HG02885 (cell line): Measurements from ENCODE around the gene FBH1.
"Not testable (repeated sequence)": the region's sequence is repeated elsewhere in the genome, so short reads cannot be mapped to it uniquely, and the experiment has no call there.

Experiments used
- ATAC-seq: cut with Tn5 transposase; IDR thresholded peaks from one replicate; pipeline ENCODE4 v1.9.1; 2021; ENCODE audit warnings: mild to moderate bottlenecking; ENCODE audit not compliant: unreplicated experiment, poor library complexity

Gene FBH1

GRCh38 chr10:5889624-5890451 is at the start of gene FBH1, which contains the start of gene ANKRD16:
TSS of gene FBH1 (plus strand) at chr10:5890243. CDS start at chr10:5890346, 103 bp downstream.
TSS of gene ANKRD16 (minus strand) at chr10:5889893. CDS start at chr10:5889354, 539 bp downstream.
- peak; percentile 86 for ATAC-seq

GRCh38 chr10:5840314-5841307 is 49.4 kb upstream of the FBH1 start:
- ATAC-seq: peak; percentile 78

- no peak for ATAC-seq
Observed at GRCh38 chr10:5841965-5842364, 48.1 kb upstream of the FBH1 start.

- peak; percentile 30 for ATAC-seq
Observed at GRCh38 chr10:5843686-5844344, 46.2 kb upstream of the FBH1 start.

GRCh38 chr10:5844345-5845055 is 45.5 kb upstream of the FBH1 start:
- ATAC-seq: no peak

- ATAC-seq: not testable (repeated sequence)
Observed at GRCh38 chr10:5846667-5847066, 43.4 kb upstream of the FBH1 start.

GRCh38 chr10:5854131-5854475 is 35.9 kb upstream of the FBH1 start:
- no peak for ATAC-seq

- ATAC-seq: no peak
Observed at GRCh38 chr10:5855979-5856700, 33.9 kb upstream of the FBH1 start.

- no peak for ATAC-seq
Observed at GRCh38 chr10:5856701-5857004, 33.4 kb upstream of the FBH1 start.

GRCh38 chr10:5858811-5859210 is 31.2 kb upstream of the FBH1 start:
- ATAC-seq: no peak

GRCh38 chr10:5860066-5860465 is 30.0 kb upstream of the FBH1 start:
- ATAC-seq: no peak

- ATAC-seq: peak; percentile 97
Observed at GRCh38 chr10:5862360-5862961, 27.6 kb upstream of the FBH1 start.

GRCh38 chr10:5862981-5863685 is 26.9 kb upstream of the FBH1 start:
- not testable (repeated sequence) for ATAC-seq

- not testable (repeated sequence) for ATAC-seq
Observed at GRCh38 chr10:5866451-5867081, 23.5 kb upstream of the FBH1 start.

- not testable (repeated sequence) for ATAC-seq
Observed at GRCh38 chr10:5867091-5867615, 22.9 kb upstream of the FBH1 start.

- not testable (repeated sequence) for ATAC-seq
Observed at GRCh38 chr10:5868383-5868782, 21.7 kb upstream of the FBH1 start.

GRCh38 chr10:5869156-5869555 is 20.9 kb upstream of the FBH1 start:
- ATAC-seq: no peak

GRCh38 chr10:5871596-5871995 is 18.4 kb upstream of the FBH1 start:
- no peak for ATAC-seq
